NCI-H1436 (cell line): ENCODE measurements around the gene KNTC1.
"Not testable (repeated sequence)": the region's sequence is repeated elsewhere in the genome, so short reads cannot be mapped to it uniquely, and the experiment has no call there.

Experiments
- DNase-seq: peaks from one replicate; lab custom pipeline; 2025; lab: John Stamatoyannopoulos, UW

Gene KNTC1

GRCh38 chr12:122505419-122506051, 21.5 kb upstream of the KNTC1 start:
- no peak for DNase-seq

GRCh38 chr12:122506393-122506938, 20.6 kb upstream of the KNTC1 start:
- DNase-seq, result no peak

GRCh38 chr12:122508163-122508562, 18.9 kb upstream of the KNTC1 start:
- no peak for DNase-seq

- not testable (repeated sequence) for DNase-seq
Observed at GRCh38 chr12:122513028-122513427, 14.0 kb upstream of the KNTC1 start.

- no peak for DNase-seq
Observed at GRCh38 chr12:122513660-122514059, 13.4 kb upstream of the KNTC1 start.

GRCh38 chr12:122515275-122515674, 11.8 kb upstream of the KNTC1 start:
- no peak for DNase-seq

- DNase-seq, result no peak
Observed at GRCh38 chr12:122516544-122517361, 10.3 kb upstream of the KNTC1 start.

GRCh38 chr12:122517877-122518276, 9.2 kb upstream of the KNTC1 start:
- no peak for DNase-seq

GRCh38 chr12:122518908-122519307, 8.1 kb upstream of the KNTC1 start:
- DNase-seq, result no peak

- DNase-seq, result no peak
Observed at GRCh38 chr12:122519418-122519817, 7.6 kb upstream of the KNTC1 start.

GRCh38 chr12:122520676-122521075, 6.4 kb upstream of the KNTC1 start:
- DNase-seq, result no peak

GRCh38 chr12:122523280-122523679, 3.8 kb upstream of the KNTC1 start:
- DNase-seq, result no peak

GRCh38 chr12:122523846-122524718, 3.0 kb upstream of the KNTC1 start:
- no peak for DNase-seq

- no peak for DNase-seq
Observed at GRCh38 chr12:122527478-122527944, 462 bp downstream of the KNTC1 start.

GRCh38 chr12:122528582-122528981, 1.5 kb downstream of the KNTC1 start:
- no peak for DNase-seq

GRCh38 chr12:122528992-122529391, 1.9 kb downstream of the KNTC1 start:
- no peak for DNase-seq

- no peak for DNase-seq
Observed at GRCh38 chr12:122533856-122534255, 6.8 kb downstream of the KNTC1 start.

- DNase-seq, result no peak
Observed at GRCh38 chr12:122537021-122537420, 10.0 kb downstream of the KNTC1 start.

GRCh38 chr12:122538496-122538895, 11.4 kb downstream of the KNTC1 start:
- no peak for DNase-seq

GRCh38 chr12:122544537-122544936, 17.5 kb downstream of the KNTC1 start:
- DNase-seq, result no peak

- no peak for DNase-seq
Observed at GRCh38 chr12:122545855-122546254, 18.8 kb downstream of the KNTC1 start.

GRCh38 chr12:122547330-122547729, 20.3 kb downstream of the KNTC1 start:
- DNase-seq, result no peak
